Gastrocnemius medialis (tissue), 4 donors: Measurements from ENCODE around the gene RNF215. TPM values are rescaled to one million over a fixed set of nuclear protein-coding genes. Genes with fewer than 3 reads are reported as not detected.

ENCODE experiments used
- ATAC-seq, 2 donors: fragments of 150-250 bp; one replicate each; pipeline ENCODE4 v1.9.1; 2016
- DNase-seq, 2 donors: peaks; one replicate each; pipeline ENCODE4 v3.0.0-alpha.2; 2019
- H3K27ac ChIP-seq, 4 donors: fragments of 200-600 bp; sonication (generic); 1 replicate in 1 of 4; 2 replicates in 3 of 4; pipeline ENCODE4 v1.5.1; 2016 to 2018; ENCODE audit warnings: mild to moderate bottlenecking in 2 of 4, moderate library complexity in 1 of 4
- H3K27me3 ChIP-seq, 3 donors: fragments of 200-600 bp; sonication (generic) in 2 of 3; 1 replicate in 1 of 3; 2 replicates in 2 of 3; pipeline versions ENCODE4 v1.5.1 to v1.6.0; 2016 to 2019; ENCODE audit warnings: mild to moderate bottlenecking in 1 of 3, moderate library complexity in 1 of 3
- H3K36me3 ChIP-seq, 2 donors: fragments of 200-600 bp; sonication (generic) in 1 of 2; one replicate each; pipeline ENCODE4 v1.5.1; 2017 to 2018
- H3K4me1 ChIP-seq, 2 donors: fragments of 200-600 bp; sonication (generic) in 1 of 2; one replicate each; pipeline ENCODE4 v1.5.1; 2016 to 2017; ENCODE audit warnings: mild to moderate bottlenecking in 2 of 2
- H3K4me3 ChIP-seq, 4 donors: fragments of 200-600 bp; sonication (generic) in 3 of 4; 1 replicate in 1 of 4; 2 replicates in 3 of 4; pipeline ENCODE4 v1.5.1; 2016 to 2019; ENCODE audit warnings: mild to moderate bottlenecking in 2 of 4
- H3K9me3 ChIP-seq, 3 donors: fragments of 200-600 bp; sonication (generic) in 2 of 3; 1 replicate in 1 of 3; 2 replicates in 2 of 3; pipeline ENCODE4 v1.5.1; 2016 to 2019
- POLR2A ChIP-seq, 2 donors: fragments of 450-650 bp; IDR thresholded peaks; one replicate each; pipeline ENCODE4 v1.6.1; 2017; ENCODE audit warnings: antibody characterized with exemption in 2 of 2, mild to moderate bottlenecking in 2 of 2, moderate library complexity in 2 of 2
- in situ Hi-C, 4 donors: fragments of 200-750 bp; cut with MboI; loops; one replicate each; pipeline versions ENCODE4 v1.15.0 to v1.8.0; 2017; ENCODE audit warnings: low sequenced_read_pairs in 4 of 4
- intact Hi-C: fragments of 100-400 bp; cut with DNase I; formaldehyde crosslinking; loops from one replicate; pipeline ENCODE4 v1.15.1; 2023; ENCODE audit warnings: low total_unique reads
- total RNA-seq, 4 donors: library from RNA; depleted of rRNA; stranded (reverse); fragments of >200 nt; gene quantifications; one replicate each; pipeline versions ENCODE4 v1.1.0 to v1.2.3, GENCODE V29; 2016
- TF ChIP-seq, protein P1 (sequence below), 5 experiments: fragments of 450-650 bp in 3 of 5; fragments of 200-600 bp in 2 of 5; sonication (generic) in 2 of 5; IDR thresholded peaks in 4 of 5; conservative IDR thresholded peaks in 1 of 5; 1 replicate in 4 of 5; 2 replicates in 1 of 5; pipeline ENCODE4 v1.5.1; 2016 to 2019; ENCODE audit warnings: antibody characterized with exemption in 5 of 5, mild to moderate bottlenecking in 3 of 5, moderate library complexity in 3 of 5

The RNF215 gene
- total RNA-seq, 4 donors from 2014 or later = 4.7 to 11.2 (median 8.1) TPM

DNA sequence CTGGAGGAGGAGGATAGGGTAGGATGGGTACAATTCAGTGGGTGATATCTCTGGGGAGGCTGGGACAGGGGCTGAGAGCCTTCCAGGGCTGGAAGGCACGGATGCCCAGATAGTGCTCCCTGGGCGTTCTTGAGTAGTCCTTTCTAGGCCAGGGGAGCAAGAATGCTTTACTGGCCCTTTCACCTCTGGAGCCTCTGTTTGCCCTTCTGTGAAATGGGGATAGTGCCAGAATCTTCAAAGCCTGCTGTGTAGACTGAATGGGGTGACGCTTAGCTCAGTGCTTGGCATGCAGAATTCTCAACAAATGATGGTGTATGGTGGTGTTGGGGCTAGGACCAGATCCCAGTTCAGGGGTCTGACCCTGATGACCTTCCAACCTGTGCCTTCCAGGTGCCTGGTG, 46.0 kb upstream of the RNF215 start:
- no peaks in the 10 kb centered on the region for H3K4me1 ChIP-seq
- no peak overlapping the region for H3K4me3 ChIP-seq
- H3K9me3 ChIP-seq = no peaks in the 10 kb centered on the region
- no peaks in the 10 kb centered on the region for H3K27me3 ChIP-seq
- in situ Hi-C loops (no loop called here), intact Hi-C loops (no loop called here)
- no peaks in the 10 kb centered on the region for H3K36me3 ChIP-seq
- DNase-seq (no peak), ATAC-seq (no peak)
- TF ChIP-seq, protein P1, sequence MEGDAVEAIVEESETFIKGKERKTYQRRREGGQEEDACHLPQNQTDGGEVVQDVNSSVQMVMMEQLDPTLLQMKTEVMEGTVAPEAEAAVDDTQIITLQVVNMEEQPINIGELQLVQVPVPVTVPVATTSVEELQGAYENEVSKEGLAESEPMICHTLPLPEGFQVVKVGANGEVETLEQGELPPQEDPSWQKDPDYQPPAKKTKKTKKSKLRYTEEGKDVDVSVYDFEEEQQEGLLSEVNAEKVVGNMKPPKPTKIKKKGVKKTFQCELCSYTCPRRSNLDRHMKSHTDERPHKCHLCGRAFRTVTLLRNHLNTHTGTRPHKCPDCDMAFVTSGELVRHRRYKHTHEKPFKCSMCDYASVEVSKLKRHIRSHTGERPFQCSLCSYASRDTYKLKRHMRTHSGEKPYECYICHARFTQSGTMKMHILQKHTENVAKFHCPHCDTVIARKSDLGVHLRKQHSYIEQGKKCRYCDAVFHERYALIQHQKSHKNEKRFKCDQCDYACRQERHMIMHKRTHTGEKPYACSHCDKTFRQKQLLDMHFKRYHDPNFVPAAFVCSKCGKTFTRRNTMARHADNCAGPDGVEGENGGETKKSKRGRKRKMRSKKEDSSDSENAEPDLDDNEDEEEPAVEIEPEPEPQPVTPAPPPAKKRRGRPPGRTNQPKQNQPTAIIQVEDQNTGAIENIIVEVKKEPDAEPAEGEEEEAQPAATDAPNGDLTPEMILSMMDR (IDR thresholded peaks at IDR 0.05 in 4 of 5, conservative IDR thresholded peaks at IDR 0.05 in 1 of 5) = no peak
- no peak for TF ChIP-seq POLR2A (IDR thresholded peaks at IDR 0.05)
- no peak overlapping the region for H3K27ac ChIP-seq

DNA sequence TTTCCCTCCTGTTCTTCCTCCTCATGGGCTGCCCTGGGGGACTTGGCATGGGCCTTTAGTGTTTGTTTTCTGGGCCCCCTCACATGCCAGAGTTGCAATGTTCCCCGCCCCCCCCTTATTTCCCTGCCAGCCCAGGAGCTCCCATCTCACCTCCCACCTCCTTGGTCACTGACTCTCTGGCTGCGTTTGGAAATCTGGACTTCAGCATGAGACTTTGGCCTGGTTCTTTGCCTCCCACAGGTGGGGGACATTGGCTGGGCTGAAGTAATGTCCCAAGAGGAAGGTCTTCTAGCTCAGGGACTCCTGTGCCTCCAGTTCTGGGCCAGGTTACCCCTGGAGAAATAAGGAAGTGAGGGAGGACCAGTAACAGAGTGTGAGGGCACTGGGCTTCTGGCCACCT, 45.3 kb upstream of the RNF215 start:
- no peak overlapping the region for H3K4me3 ChIP-seq
- in situ Hi-C loops = no loop called here
- no peaks in the 10 kb centered on the region for H3K36me3 ChIP-seq
- intact Hi-C loops = no loop called here
- no peaks in the 10 kb centered on the region for H3K4me1 ChIP-seq
- H3K27me3 ChIP-seq = no peaks in the 10 kb centered on the region
- ATAC-seq (no peak), DNase-seq (no peak)
- H3K9me3 ChIP-seq = no peaks in the 10 kb centered on the region
- no peak overlapping the region for H3K27ac ChIP-seq
- TF ChIP-seq, protein P1 (IDR thresholded peaks at IDR 0.05 in 4 of 5, conservative IDR thresholded peaks at IDR 0.05 in 1 of 5) = no peak
- no peak for TF ChIP-seq POLR2A (IDR thresholded peaks at IDR 0.05)

DNA sequence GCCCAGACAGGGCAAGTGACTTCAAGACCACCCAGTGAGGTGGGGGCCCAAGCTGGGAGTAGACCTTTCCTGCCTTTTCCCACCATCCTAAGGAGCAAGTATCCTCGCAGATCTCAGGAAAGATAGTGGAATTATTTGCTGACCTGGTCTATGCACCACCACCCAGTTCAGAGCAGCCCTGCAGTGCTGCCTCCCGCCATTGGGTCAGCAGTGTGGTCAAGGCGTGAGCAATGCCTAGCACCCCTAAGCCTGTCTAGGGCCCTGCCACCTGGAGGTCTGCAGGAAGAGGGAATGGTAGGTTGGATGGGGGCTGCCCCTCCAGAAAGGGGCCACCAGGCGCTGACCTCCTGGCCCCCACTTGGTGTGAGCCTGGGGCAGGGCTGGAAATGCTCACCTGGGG, 44.9 kb upstream of the RNF215 start:
- DNase-seq (no peak), ATAC-seq (no peak)
- H3K9me3 ChIP-seq = no peaks in the 10 kb centered on the region
- no peaks in the 10 kb centered on the region for H3K4me1 ChIP-seq
- H3K27ac ChIP-seq = no peak overlapping the region
- no peaks in the 10 kb centered on the region for H3K36me3 ChIP-seq
- no peak overlapping the region for H3K4me3 ChIP-seq
- H3K27me3 ChIP-seq = no peaks in the 10 kb centered on the region
- in situ Hi-C loops (no loop called here), intact Hi-C loops (no loop called here)
- TF ChIP-seq POLR2A (IDR thresholded peaks at IDR 0.05) = no peak
- TF ChIP-seq, protein P1 (IDR thresholded peaks at IDR 0.05 in 4 of 5, conservative IDR thresholded peaks at IDR 0.05 in 1 of 5) = no peak

DNA sequence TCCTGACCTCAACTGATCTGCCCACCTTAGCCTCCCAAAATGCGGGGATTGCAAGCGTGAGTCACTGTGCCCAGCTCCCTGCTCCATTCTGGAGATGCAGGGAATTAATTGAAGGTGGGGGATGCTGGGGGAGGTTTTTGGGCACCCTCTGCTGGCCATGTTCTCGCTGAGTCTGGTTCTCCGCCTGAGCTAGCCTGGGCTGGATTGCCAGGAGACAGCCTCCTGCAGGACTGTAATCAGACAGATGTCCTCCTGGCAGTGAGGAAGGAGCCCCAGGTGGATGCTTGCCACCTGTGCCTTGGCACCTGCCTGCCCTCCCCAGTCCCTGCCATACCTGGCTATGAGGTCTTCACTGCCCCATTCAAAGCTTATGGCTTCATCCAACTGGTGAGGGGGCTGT, 43.7 kb upstream of the RNF215 start:
- in situ Hi-C loops (no loop called here), intact Hi-C loops (no loop called here)
- TF ChIP-seq, protein P1 (IDR thresholded peaks at IDR 0.05 in 4 of 5, conservative IDR thresholded peaks at IDR 0.05 in 1 of 5) = no peak
- no peak for TF ChIP-seq POLR2A (IDR thresholded peaks at IDR 0.05)
- Histone ChIP-seq H3K36me3 (no peaks in the 10 kb centered on the region), H3K4me3 (no peak overlapping the region), H3K9me3 (no peaks in the 10 kb centered on the region), H3K27ac (no peak overlapping the region), H3K4me1 (peaks cover 0 to 4% of the 10 kb centered on the region in 2 donors), H3K27me3 (no peaks in the 10 kb centered on the region)
- ATAC-seq (no peak), DNase-seq (no peak)

DNA sequence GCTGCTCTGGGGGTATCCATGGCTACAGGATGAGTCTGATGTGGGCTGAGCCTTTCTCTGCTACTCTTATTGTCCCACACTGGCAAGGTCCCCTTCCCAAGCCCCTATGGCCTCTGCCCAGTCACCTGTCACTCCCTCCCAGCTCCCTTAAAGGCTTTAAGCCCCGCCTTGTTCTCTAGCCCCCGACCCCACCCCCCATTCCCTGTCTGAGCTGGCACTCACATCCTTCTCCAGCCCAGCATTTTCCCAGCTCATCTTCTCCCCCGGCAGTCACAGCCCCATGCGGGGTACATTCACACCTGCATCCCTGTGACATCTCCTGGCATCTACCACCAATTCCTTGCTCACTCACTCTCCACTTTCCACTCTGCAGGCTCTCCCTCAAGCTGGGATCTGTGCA, 42.7 kb upstream of the RNF215 start:
- ATAC-seq = no peak
- intact Hi-C loops = loop anchor here (10.0 kb wide), 1 partner anchor 265 kb away; the partner anchor contains the start of gene OSBP2
- H3K36me3 ChIP-seq = no peaks in the 10 kb centered on the region

More for the DNA sequence above, 42.7 kb upstream of the RNF215 start:
- TF ChIP-seq, protein P1 (IDR thresholded peaks at IDR 0.05 in 4 of 5, conservative IDR thresholded peaks at IDR 0.05 in 1 of 5) = no peak
- no peak for TF ChIP-seq POLR2A (IDR thresholded peaks at IDR 0.05)
- Histone ChIP-seq H3K27ac (no peak overlapping the region), H3K27me3 (no peaks in the 10 kb centered on the region), H3K4me3 (no peak overlapping the region), H3K4me1 (peaks cover 7 to 13% of the 10 kb centered on the region in 2 donors), H3K9me3 (no peaks in the 10 kb centered on the region)
- in situ Hi-C loops = no loop called here
- DNase-seq = no peak
